OCI-LY7 (cell line): ENCODE results near the gene PRSS1. TPM values are rescaled to one million over a fixed set of nuclear protein-coding genes. Genes with fewer than 3 reads are reported as not detected.
"Not testable (repeated sequence)": the region's sequence is repeated elsewhere in the genome, so short reads cannot be mapped to it uniquely, and the experiment has no call there.

ENCODE experiments used
- BruUV-seq: library from RNA; stranded (reverse); fragments of 400-500 nt; replicated peaks from 2 replicates; lab custom pipeline; 2021; lab: Mats Ljungman, UMichigan
- CTCF ChIA-PET: fragments of 300-600 bp; sonication (Branson Sonifier 250); formaldehyde crosslinking; loops from one replicate; lab custom pipeline; 2022; ENCODE audit warnings: antibody characterized with exemption; ENCODE audit not compliant: unreplicated experiment; lab: Charles Lee
- POLR2A ChIA-PET: fragments of 300-600 bp; sonication (Branson Sonifier 250); formaldehyde crosslinking; loops from one replicate; lab custom pipeline; 2022; ENCODE audit warnings: antibody characterized with exemption; lab: Charles Lee
- DNase-seq: peaks from one replicate; pipeline ENCODE4 v3.0.0-alpha.2; 2015; ENCODE audit warnings: low spot score
- H2AFZ ChIP-seq: fragments of 200-600 bp; sonication (generic), shearing (Covaris generic); 2 replicates; pipeline ENCODE4 v1.6.1; 2014; ENCODE audit warnings: mild to moderate bottlenecking, antibody characterized with exemption, low read length, moderate library complexity
- H3K27ac ChIP-seq: fragments of 200-600 bp; sonication (generic); 2 replicates; pipeline ENCODE4 v1.5.1; 2014; ENCODE audit warnings: mixed run types, low read depth, mild to moderate bottlenecking, moderate library complexity, low read length, inconsistent platforms; ENCODE audit not compliant: poor library complexity, severe bottlenecking
- H3K36me3 ChIP-seq: fragments of 200-600 bp; sonication (generic); 2 replicates; pipeline ENCODE4 v1.6.1; 2014; ENCODE audit warnings: mild to moderate bottlenecking, antibody characterized with exemption, low read length, moderate library complexity, mixed read lengths; ENCODE audit not compliant: insufficient read depth
- H3K4me1 ChIP-seq: fragments of 200-600 bp; sonication (generic); 2 replicates; pipeline ENCODE4 v1.5.1; 2014; ENCODE audit warnings: mild to moderate bottlenecking, low read length; ENCODE audit not compliant: insufficient read depth, poor library complexity, severe bottlenecking
- H3K4me2 ChIP-seq: fragments of 200-600 bp; sonication (generic); 2 replicates; pipeline ENCODE4 v1.6.1; 2014; ENCODE audit warnings: mild to moderate bottlenecking, low read length
- H3K4me3 ChIP-seq: fragments of 200-600 bp; sonication (generic); 2 replicates; pipeline ENCODE4 v1.5.1; 2014; ENCODE audit warnings: mild to moderate bottlenecking, low read depth, low read length; ENCODE audit not compliant: poor library complexity, severe bottlenecking
- H3K79me2 ChIP-seq: fragments of 200-600 bp; sonication (generic); 2 replicates; pipeline ENCODE4 v1.6.1; 2016; ENCODE audit warnings: low read depth, mild to moderate bottlenecking, low read length, moderate library complexity, mixed read lengths; ENCODE audit not compliant: insufficient read depth
- H3K9me2 ChIP-seq: fragments of 200-600 bp; sonication (generic); 2 replicates; pipeline ENCODE4 v1.6.1; 2016; ENCODE audit warnings: mild to moderate bottlenecking, low read length, mixed read lengths; ENCODE audit not compliant: insufficient read depth
- H3K9me3 ChIP-seq: fragments of 200-600 bp; sonication (generic); 2 replicates; pipeline ENCODE4 v1.6.1; 2014; ENCODE audit warnings: mild to moderate bottlenecking, mixed run types, low read length, mixed read lengths
- H4K20me1 ChIP-seq: fragments of 200-600 bp; sonication (generic); 2 replicates; pipeline ENCODE4 v1.6.1; 2014; ENCODE audit warnings: mild to moderate bottlenecking, antibody characterized with exemption, low read length, moderate library complexity, mixed read lengths; ENCODE audit not compliant: insufficient read depth
- CTCF ChIP-seq: fragments of 200-600 bp; sonication (generic); conservative IDR thresholded peaks from 2 replicates; pipeline ENCODE4 v1.5.1; 2014; ENCODE audit warnings: mild to moderate bottlenecking, antibody characterized with exemption, low read length, moderate library complexity, mixed read lengths
- EZH2phosphoT487 ChIP-seq: fragments of 200-600 bp; sonication (generic); IDR thresholded peaks from 2 replicates; pipeline ENCODE4 v1.6.1; 2018; ENCODE audit warnings: low read depth, borderline replicate concordance, mild to moderate bottlenecking, mixed run types, antibody characterized with exemption, low read length, moderate library complexity, mixed read lengths
- intact Hi-C: fragments of 100-400 bp; cut with micrococcal nuclease; formaldehyde crosslinking; loops from one replicate; pipeline ENCODE4 v1.10.0; 2022; ENCODE audit not compliant: unreplicated experiment
- total RNA-seq, 2 experiments: library from RNA; depleted of rRNA in 1 of 2; stranded (reverse); fragments of >200 nt in 1 of 2; shearing (Covaris generic) in 1 of 2; gene quantifications; 2 replicates each; pipeline ENCODE4 v1.2.3, GENCODE V29; 2014 to 2022

PRSS1 gene
- total RNA-seq, 2 experiments from 2014 or later = not detected

GRCh38 chr7:142773937-142774744 is 24.9 kb downstream of the PRSS1 start:
- Histone ChIP-seq H3K9me2 (no peaks in the 10 kb centered on the region), H2AFZ (no peak overlapping the region), H3K36me3 (no peaks in the 10 kb centered on the region), H3K27ac (no peak overlapping the region), H3K9me3 (no peaks in the 10 kb centered on the region), H3K79me2 (no peaks in the 10 kb centered on the region), H3K4me3 (no peak overlapping the region), H3K4me2 (no peak overlapping the region), H4K20me1 (no peaks in the 10 kb centered on the region), H3K4me1 (peaks cover 35% of the 10 kb centered on the region)
- no TSS peak for BruUV-seq
- ChIA-PET CTCF (no interaction called here), POLR2A (interaction anchor here (0.7 to 1.0 kb wide), 2 partner anchors 14 to 44 kb away, joined by 3 read pairs; no protein-coding TSS in a partner anchor)
- intact Hi-C loops = no loop called here
- TF ChIP-seq CTCF = no peak
- no peak for TF ChIP-seq EZH2phosphoT487
- no peak for DNase-seq

DNA sequence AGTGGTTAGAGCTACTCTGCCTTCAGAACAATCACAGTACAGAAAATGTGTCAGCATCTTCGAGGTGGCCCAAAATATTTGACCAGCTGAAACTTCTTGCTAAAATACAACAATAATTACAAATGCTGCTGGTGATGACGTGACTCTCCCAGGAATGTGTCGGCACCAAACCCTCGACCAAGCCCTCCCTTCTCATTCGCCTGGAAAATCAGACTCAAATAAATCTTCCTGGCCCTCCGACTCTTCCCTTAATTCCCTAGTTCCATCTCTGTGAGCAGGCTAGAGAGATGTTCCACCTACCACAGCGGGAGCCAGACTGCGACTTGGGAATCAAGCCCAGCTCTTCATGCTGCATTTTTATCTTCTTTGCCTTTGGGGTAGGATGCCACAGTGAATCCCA is 25.6 kb downstream of the PRSS1 start:
- H3K4me3 ChIP-seq = no peak overlapping the region
- H3K27ac ChIP-seq = no peak overlapping the region
- H3K9me3 ChIP-seq = no peaks in the 10 kb centered on the region
- H2AFZ ChIP-seq = no peak overlapping the region
- no peaks in the 10 kb centered on the region for H4K20me1 ChIP-seq
- no peaks in the 10 kb centered on the region for H3K36me3 ChIP-seq
- no peak overlapping the region for H3K4me2 ChIP-seq
- no peak for DNase-seq
- no peaks in the 10 kb centered on the region for H3K9me2 ChIP-seq
- CTCF ChIA-PET = no interaction called here
- POLR2A ChIA-PET = interaction anchor here (0.7 to 1.0 kb wide), 2 partner anchors 13 to 44 kb away, joined by 3 read pairs; no protein-coding TSS in a partner anchor
- intact Hi-C loops = no loop called here
- no peaks in the 10 kb centered on the region for H3K79me2 ChIP-seq
- BruUV-seq = no TSS peak
- H3K4me1 ChIP-seq = peaks cover 32% of the 10 kb centered on the region
- no peak for TF ChIP-seq EZH2phosphoT487
- TF ChIP-seq CTCF = no peak

GRCh38 chr7:142775351-142776115 is 26.3 kb downstream of the PRSS1 start:
- H3K36me3 ChIP-seq, BruUV-seq, H3K9me2 ChIP-seq, H2AFZ ChIP-seq, DNase-seq, H3K9me3 ChIP-seq, CTCF ChIA-PET, H3K4me2 ChIP-seq, H3K4me3 ChIP-seq, intact Hi-C loops, H3K27ac ChIP-seq, H4K20me1 ChIP-seq, H3K79me2 ChIP-seq: not testable (repeated sequence)
- H3K4me1 ChIP-seq = peaks cover 25% of the 10 kb centered on the region
- POLR2A ChIA-PET = interaction anchor here (0.6 kb wide), 1 partner anchor 93 kb away, joined by 4 read pairs; no protein-coding TSS in a partner anchor
